Measurements from ENCODE around the gene HECW1. TPM values are rescaled to one million over a fixed set of nuclear protein-coding genes. Genes with fewer than 3 reads are reported as not detected.

HECW1 gene
- total and polyA plus RNA-seq, 2 of the 13 experiments (the other 11 are each of a cell fraction or from before 2014, with no cell fraction given): not detected

GRCh38 chr7:43501870-43502269, 389.4 kb downstream of the HECW1 start (continued):
- TF ChIP-seq ZNF18 (CRISPR knock-in tag; IDR thresholded peaks at IDR 0.05; ENCODE audit: insufficient replicate concordance) (peak; percentile 72), ISL2 (CRISPR knock-in tag; IDR thresholded peaks at IDR 0.05) (peak; percentile 84), PITX1 (CRISPR knock-in tag; IDR thresholded peaks at IDR 0.05) (peak; percentile 61; the same call in 1 of the 2 replicates), MIER2 (CRISPR knock-in tag; IDR thresholded peaks at IDR 0.05) (peak; percentile 51; the same call in 1 of the 2 replicates), ZNF451 (CRISPR knock-in tag; IDR thresholded peaks at IDR 0.05) (no peak), SMARCC2 (IDR thresholded peaks at IDR 0.05) (no peak), ZNF792 (CRISPR knock-in tag; IDR thresholded peaks at IDR 0.05) (peak; percentile 72; the same call in 1 of the 2 replicates), MIER3 (CRISPR knock-in tag; IDR thresholded peaks at IDR 0.05; ENCODE audit: borderline replicate concordance) (0 out of 2 replicates have a peak, but pooled peaks have one; percentile 57), ZSCAN21 (CRISPR knock-in tag; IDR thresholded peaks at IDR 0.05; ENCODE audit: borderline replicate concordance) (no peak), HBP1 (CRISPR knock-in tag; IDR thresholded peaks at IDR 0.05; ENCODE audit: low read depth) (no peak)
- TF ChIP-seq, protein P1, sequence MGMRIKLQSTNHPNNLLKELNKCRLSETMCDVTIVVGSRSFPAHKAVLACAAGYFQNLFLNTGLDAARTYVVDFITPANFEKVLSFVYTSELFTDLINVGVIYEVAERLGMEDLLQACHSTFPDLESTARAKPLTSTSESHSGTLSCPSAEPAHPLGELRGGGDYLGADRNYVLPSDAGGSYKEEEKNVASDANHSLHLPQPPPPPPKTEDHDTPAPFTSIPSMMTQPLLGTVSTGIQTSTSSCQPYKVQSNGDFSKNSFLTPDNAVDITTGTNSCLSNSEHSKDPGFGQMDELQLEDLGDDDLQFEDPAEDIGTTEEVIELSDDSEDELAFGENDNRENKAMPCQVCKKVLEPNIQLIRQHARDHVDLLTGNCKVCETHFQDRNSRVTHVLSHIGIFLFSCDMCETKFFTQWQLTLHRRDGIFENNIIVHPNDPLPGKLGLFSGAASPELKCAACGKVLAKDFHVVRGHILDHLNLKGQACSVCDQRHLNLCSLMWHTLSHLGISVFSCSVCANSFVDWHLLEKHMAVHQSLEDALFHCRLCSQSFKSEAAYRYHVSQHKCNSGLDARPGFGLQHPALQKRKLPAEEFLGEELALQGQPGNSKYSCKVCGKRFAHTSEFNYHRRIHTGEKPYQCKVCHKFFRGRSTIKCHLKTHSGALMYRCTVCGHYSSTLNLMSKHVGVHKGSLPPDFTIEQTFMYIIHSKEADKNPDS (CRISPR knock-in tag; IDR thresholded peaks at IDR 0.05): no peak; the same call in 1 of the 2 replicates
- TF ChIP-seq, protein P2, sequence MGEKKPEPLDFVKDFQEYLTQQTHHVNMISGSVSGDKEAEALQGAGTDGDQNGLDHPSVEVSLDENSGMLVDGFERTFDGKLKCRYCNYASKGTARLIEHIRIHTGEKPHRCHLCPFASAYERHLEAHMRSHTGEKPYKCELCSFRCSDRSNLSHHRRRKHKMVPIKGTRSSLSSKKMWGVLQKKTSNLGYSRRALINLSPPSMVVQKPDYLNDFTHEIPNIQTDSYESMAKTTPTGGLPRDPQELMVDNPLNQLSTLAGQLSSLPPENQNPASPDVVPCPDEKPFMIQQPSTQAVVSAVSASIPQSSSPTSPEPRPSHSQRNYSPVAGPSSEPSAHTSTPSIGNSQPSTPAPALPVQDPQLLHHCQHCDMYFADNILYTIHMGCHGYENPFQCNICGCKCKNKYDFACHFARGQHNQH (CRISPR knock-in tag; IDR thresholded peaks at IDR 0.05): peak; percentile 33; the same call in 1 of the 2 replicates
- TF ChIP-seq, protein P3, sequence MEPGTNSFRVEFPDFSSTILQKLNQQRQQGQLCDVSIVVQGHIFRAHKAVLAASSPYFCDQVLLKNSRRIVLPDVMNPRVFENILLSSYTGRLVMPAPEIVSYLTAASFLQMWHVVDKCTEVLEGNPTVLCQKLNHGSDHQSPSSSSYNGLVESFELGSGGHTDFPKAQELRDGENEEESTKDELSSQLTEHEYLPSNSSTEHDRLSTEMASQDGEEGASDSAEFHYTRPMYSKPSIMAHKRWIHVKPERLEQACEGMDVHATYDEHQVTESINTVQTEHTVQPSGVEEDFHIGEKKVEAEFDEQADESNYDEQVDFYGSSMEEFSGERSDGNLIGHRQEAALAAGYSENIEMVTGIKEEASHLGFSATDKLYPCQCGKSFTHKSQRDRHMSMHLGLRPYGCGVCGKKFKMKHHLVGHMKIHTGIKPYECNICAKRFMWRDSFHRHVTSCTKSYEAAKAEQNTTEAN (CRISPR knock-in tag; conservative IDR thresholded peaks at IDR 0.05): peak; percentile 77
- TF ChIP-seq, protein P4, sequence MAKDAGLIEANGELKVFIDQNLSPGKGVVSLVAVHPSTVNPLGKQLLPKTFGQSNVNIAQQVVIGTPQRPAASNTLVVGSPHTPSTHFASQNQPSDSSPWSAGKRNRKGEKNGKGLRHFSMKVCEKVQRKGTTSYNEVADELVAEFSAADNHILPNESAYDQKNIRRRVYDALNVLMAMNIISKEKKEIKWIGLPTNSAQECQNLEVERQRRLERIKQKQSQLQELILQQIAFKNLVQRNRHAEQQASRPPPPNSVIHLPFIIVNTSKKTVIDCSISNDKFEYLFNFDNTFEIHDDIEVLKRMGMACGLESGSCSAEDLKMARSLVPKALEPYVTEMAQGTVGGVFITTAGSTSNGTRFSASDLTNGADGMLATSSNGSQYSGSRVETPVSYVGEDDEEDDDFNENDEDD (CRISPR knock-in tag; IDR thresholded peaks at IDR 0.05; ENCODE audit: borderline replicate concordance): peak; percentile 75; the same call in 1 of the 2 replicates
- TF ChIP-seq, protein P5, sequence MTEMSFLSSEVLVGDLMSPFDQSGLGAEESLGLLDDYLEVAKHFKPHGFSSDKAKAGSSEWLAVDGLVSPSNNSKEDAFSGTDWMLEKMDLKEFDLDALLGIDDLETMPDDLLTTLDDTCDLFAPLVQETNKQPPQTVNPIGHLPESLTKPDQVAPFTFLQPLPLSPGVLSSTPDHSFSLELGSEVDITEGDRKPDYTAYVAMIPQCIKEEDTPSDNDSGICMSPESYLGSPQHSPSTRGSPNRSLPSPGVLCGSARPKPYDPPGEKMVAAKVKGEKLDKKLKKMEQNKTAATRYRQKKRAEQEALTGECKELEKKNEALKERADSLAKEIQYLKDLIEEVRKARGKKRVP (CRISPR knock-in tag; IDR thresholded peaks at IDR 0.05): peak in 1 of 2 experiments; percentile 36; a peak in 1 of 4 replicates

Data from HepG2 (cell line).